HG02870 (cell line): ENCODE results near the gene CALHM3.

Source experiments
- ATAC-seq: cut with Tn5 transposase; IDR thresholded peaks from one replicate; pipeline ENCODE4 v1.9.1; 2021; ENCODE audit warnings: mild to moderate bottlenecking, moderate library complexity; ENCODE audit not compliant: unreplicated experiment

Gene CALHM3

DNA sequence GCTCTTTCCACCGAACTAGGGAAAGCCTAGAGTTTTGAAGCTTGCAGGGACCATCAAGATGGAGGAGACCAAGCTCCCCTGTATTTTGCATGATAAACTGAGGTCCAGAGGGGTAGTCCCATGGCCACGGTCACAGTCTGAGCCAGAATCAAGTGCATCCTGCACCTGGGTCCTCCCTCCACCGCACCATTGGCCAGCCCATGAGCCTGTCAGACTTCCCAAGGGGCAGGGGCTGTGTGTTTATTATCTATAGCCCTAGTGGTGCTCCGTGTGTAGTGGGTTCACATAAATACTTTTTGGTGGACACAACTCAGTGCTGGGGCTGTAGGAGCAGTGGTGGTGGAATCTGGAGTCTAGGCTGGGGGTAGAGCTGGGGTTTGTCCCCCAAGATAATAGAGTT, 3.6 kb downstream of the CALHM3 start:
- no peak for ATAC-seq

DNA sequence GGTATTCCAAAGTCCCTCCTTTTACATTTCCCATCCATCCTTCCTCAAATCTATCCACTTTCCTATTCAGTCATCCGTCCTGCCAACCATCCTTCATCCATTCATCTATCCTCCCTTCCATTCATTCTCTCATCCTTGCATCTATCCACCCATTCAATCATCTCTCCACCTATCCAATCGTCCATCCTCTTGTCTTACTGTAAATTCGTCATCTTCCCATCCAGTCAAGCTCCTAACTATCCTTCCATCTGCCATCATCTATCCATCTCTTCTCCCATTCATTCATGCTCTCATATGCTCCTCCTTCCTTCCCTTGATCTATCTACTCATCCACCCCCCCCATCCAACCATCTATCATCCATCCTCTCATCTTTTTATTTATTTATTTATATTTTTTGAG, 5.0 kb downstream of the CALHM3 start:
- ATAC-seq: no peak

- ATAC-seq: no peak
These were observed 5.8 kb downstream of the CALHM3 start for GRCh38 chr10:103473261-103473671.

DNA sequence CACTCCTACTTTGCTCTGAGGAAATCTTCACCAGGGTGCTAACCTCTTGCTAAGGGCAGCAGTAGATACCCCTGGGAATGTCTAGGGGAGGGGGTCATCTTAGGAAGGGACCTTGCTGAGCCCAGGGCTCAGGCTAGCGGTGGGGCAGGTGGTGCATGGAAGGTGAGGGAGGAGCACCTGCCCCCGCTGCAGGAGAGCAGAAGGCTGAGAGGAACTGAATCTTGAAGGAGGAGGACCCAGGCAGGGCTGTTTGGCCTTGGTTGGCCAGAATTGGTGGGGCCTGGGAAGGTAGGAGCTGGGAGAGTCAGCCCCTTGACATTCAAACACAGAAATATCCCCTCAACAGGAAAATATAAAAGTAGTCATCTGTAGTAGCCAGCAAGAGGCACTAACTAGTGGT, 7.0 kb downstream of the CALHM3 start:
- ATAC-seq: peak; percentile 31

DNA sequence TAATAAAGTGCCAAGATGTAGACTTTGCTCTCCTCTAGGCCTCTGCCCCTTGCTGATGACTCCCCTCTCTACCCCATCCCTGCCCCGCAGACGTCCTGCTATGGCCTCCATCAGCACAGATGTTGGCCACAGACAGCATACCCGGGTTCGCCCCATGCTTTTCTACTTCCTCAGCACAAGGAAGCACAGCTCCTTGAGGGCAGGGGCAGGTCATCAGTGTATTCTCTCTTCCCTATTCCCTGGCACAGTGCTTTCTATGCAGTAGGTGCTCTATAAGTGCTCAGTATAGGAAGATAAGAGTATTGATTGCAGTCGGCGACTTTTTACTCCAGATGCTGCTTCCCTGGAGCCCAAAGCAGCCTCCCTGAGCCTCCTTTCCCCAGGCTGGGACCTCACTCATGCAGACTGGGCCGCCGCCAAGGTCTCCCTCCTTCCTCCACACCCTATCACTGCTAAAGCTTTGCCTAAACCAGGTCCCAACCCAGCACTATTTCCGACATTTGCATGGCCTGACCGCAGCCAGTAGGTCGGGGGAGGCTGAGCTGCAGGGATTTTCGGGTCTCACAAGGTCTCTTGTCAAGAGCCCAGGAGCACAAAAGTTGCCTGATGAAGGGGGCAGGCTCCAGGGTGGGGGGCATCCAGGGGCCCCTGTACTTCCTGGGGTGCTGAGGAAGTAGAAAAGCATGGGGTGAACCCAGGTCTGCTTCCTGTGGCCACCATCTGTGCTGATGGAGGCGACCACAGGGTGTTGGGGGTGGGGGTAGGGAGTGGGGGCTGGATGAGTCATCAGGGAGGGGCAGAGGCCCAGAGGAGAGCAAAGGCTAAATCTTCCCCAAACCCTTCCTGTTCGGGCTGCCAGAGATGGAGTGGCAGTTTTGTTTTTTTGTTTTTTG, 8.0 kb downstream of the CALHM3 start:
- ATAC-seq: peak; percentile 68

- no peak for ATAC-seq
These were observed 9.8 kb downstream of the CALHM3 start for GRCh38 chr10:103469201-103469600.

GRCh38 chr10:103467406-103467805, 11.6 kb downstream of the CALHM3 start:
- no peak for ATAC-seq

GRCh38 chr10:103466734-103467133, 12.3 kb downstream of the CALHM3 start:
- ATAC-seq: no peak

DNA sequence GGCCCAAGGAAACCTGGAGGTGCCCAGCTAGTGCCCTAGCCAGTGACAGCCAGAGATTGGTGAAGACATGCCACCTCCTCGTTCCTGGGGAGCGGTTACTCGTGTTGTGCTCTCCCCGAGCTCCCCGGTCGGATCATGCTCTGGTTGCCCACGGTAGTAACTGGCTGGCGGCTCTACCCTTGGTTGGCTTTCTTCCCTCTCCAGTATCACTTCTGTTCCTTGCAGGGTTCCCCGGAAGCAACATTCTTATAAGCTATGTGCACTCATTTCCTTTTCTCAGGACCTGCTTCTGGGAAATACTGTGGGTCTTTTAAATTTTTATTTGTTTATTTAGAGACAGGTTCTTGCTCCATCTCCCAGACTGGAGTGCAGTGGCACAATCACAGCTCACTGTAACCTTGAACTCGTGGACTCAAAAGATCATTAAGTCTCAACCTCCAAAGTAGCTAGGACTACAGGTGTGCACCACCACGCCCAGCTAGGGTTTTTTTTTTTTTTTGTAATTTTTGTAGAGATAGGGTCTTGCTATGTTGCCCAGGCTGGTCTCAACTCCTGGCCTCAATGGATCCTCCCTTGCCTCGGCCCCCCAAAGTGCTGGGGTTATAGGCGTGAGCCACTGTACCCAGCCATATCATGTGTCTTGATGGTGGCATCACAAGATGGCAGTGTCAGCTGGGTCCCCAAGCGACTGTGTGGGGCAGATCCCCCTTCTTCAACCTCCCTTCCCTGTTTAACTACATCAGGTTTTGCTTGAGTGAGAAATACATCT, 13.4 kb downstream of the CALHM3 start:
- ATAC-seq: no peak

DNA sequence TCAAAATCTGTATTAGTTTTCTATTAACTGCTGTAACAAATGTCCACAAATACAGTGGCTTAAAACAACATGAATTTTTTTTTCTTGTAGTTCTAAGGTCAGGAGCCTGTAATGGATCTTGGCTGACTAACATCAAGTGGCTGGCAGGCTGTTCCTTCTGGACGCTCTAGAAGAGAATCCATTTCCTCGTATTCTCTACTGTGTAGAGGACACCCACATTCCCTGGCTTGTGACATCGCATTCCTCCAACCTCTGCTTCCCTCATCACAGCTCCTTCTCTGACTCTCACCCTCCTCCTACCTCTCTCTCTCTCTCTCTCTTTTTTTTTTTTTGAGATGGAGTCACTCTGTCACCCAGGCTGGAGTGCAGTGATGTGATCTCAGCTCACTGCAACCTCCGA, 15.5 kb downstream of the CALHM3 start:
- no peak for ATAC-seq

GRCh38 chr10:103459615-103460014, 19.4 kb downstream of the CALHM3 start:
- ATAC-seq: no peak

- peak; percentile 83 for ATAC-seq
These were observed 20.3 kb downstream of the CALHM3 start, which contains the start of gene CALHM1 for GRCh38 chr10:103458720-103459119. Gene CALHM1, minus strand, starts transcription at chr10:103458900. Its CDS starts 149 bp downstream, at chr10:103458751.

- no peak for ATAC-seq
These were observed 21.0 kb downstream of the CALHM3 start for GRCh38 chr10:103457896-103458583.

- ATAC-seq: no peak
These were observed 21.8 kb downstream of the CALHM3 start for GRCh38 chr10:103457176-103457712.

DNA sequence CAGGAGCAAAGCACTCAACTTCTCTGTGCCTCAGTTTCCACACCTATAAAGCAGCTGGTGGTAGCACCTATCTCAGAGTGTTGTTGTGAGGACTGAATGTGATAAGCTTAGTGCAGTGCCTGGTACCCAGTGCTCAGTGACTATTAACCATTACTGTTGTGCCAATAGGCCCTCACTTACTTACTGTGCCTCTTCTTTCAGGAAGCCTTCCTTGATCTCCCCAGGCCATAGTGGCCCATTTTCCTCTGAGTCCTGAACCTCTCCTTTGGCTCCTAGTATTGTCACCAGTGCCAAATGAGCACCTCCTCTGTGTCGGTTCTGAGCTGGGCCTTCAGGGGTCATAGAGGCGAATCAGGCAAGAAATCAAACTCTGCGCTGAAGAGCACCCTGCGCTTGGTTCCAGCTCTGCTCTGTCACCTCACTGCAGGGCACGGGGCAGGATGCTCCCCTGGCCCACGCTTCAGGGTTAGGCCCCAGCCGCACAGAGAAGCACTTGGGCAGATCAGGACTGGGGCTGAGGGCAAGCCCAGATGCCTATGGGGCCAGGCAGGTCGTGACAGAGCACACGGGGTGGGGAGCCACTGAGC, 22.9 kb downstream of the CALHM3 start:
- no peak for ATAC-seq

GRCh38 chr10:103455235-103455634, 23.8 kb downstream of the CALHM3 start:
- ATAC-seq: no peak

DNA sequence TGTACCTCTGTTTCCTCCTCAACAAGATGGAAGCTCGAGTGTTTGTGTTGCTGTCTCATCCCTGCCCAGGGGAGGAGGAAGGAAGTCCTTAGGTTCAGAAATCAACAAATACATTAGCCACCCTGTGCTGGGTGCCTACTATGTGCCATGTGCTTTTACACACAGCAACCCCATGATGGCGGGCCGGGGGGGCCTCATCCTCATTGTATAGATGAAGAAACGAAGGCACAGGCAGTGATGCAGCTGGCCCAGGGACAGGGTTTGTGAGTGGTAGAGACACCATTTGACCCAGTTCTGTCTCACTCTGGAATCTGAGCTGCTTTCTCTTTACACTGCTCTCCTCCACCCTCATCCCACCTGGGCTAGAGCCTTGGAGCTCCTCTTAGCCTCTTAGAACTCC, 25.0 kb downstream of the CALHM3 start:
- no peak for ATAC-seq

- ATAC-seq: no peak
These were observed 26.4 kb downstream of the CALHM3 start for GRCh38 chr10:103452506-103453230.

GRCh38 chr10:103451831-103452505, 27.1 kb downstream of the CALHM3 start, which contains the start of gene CALHM2:
Gene CALHM2, minus strand, starts transcription at chr10:103452370. Its CDS starts 2,429 bp downstream, at chr10:103449941.
- peak; percentile 60 for ATAC-seq
